ENCODE data around the gene MARCKS.

The MARCKS gene

DNA sequence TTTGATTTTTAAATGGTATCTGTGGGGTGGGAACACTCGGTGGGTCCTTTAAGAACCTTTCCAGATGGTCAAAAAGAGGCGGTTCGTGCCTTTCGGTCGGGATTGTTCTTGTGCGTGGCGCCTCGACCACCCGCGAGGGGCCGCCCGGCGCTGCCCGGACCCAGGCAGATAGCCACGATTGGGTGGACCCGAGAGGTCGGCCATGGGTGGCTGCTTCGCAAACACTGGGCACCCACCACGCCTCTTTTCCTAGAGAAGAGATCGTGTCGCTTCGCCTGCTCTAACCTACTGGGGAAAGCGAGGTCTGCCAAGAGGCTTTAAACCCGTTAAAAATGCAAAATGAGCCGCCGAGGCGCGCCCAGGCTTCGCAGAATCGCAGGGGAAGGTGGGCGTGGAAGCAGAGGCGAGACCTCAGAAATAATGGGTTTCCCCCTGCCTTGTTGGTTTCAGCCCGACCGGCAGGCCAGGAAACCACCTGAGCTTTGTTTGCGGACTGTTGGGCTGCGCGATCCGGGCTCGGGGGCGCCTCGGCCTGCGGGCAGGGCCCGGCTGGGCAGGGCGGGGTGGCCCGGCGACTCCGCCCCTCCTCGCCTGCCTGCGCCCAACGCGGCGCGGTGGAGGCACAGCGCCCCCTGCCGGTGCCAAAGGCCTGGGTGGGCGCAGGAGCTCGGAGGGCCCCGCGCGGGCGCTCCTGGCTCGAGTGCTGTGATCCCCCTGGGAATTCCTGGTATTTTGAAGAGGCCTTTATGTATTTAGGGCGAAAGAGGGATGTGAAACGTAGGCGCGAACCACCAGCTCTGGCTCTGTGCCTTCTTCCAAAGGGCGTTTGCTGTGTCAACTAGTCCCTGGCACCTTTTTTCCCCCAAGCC lies 1.6 kb downstream of the MARCKS start:
- H3K27ac ChIP-seq (ENCODE audit: extremely low read depth, low read depth, low read length) = peak overlapping the region; percentile 99
- H3K4me3 ChIP-seq (ENCODE audit: low read depth, low read length) = peak overlapping the region; percentile 76
- ChIA-PET POLR2A (interaction anchor here (0.6 to 2.9 kb wide), 28 partner anchors 12 to 1296 kb away, joined by 3 to 19 read pairs (median 4); no protein-coding TSS in a partner anchor), CTCF (interaction anchor here (0.5 to 3.6 kb wide), 66 partner anchors 8 to 1881 kb away, joined by 3 to 29 read pairs (median 3); no protein-coding TSS in a partner anchor)
- peaks cover 0 to 20% of the 10 kb centered on the region in 2 experiments for H3K36me3 ChIP-seq (ENCODE audit: control insufficient read depth in 2 of 2, insufficient read depth in 1 of 2, low read length in 2 of 2)
- H3K9me3 ChIP-seq (ENCODE audit: control insufficient read depth, insufficient read depth, low read depth, low read length) = no peaks in the 10 kb centered on the region
- H3K4me1 ChIP-seq (ENCODE audit: control insufficient read depth, insufficient read depth, low read length) = no peaks in the 10 kb centered on the region
- TF ChIP-seq, protein P1, sequence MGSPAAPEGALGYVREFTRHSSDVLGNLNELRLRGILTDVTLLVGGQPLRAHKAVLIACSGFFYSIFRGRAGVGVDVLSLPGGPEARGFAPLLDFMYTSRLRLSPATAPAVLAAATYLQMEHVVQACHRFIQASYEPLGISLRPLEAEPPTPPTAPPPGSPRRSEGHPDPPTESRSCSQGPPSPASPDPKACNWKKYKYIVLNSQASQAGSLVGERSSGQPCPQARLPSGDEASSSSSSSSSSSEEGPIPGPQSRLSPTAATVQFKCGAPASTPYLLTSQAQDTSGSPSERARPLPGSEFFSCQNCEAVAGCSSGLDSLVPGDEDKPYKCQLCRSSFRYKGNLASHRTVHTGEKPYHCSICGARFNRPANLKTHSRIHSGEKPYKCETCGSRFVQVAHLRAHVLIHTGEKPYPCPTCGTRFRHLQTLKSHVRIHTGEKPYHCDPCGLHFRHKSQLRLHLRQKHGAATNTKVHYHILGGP (tag by site-specific recombination; IDR thresholded peaks at IDR 0.05) = peak; percentile 20; the same call in 1 of the 2 replicates
- no peak for TF ChIP-seq ZNF514 (tag by site-specific recombination; IDR thresholded peaks at IDR 0.05)
- peak; percentile 74 for TF ChIP-seq KLF16 (tag by site-specific recombination; IDR thresholded peaks at IDR 0.05)
- 0 out of 2 replicates have a peak, but pooled peaks have one; percentile 52 for TF ChIP-seq ZNF184 (tag by site-specific recombination; IDR thresholded peaks at IDR 0.05)
- peak; percentile 48; the same call in 1 of the 2 replicates for TF ChIP-seq FEZF1 (tag by site-specific recombination; IDR thresholded peaks at IDR 0.05)
- peak; percentile 93 for TF ChIP-seq ZSCAN30 (tag by site-specific recombination; IDR thresholded peaks at IDR 0.05)
- no peak for TF ChIP-seq ZNF174 (tag by site-specific recombination; IDR thresholded peaks at IDR 0.05)
- peak; percentile 31; the same call in 1 of the 2 replicates for TF ChIP-seq ZNF629 (tag by site-specific recombination; IDR thresholded peaks at IDR 0.05)
- 0 out of 2 replicates have a peak, but pooled peaks have one; percentile 32 for TF ChIP-seq ZNF37A (tag by site-specific recombination; IDR thresholded peaks at IDR 0.05)
- peak; percentile 94 for TF ChIP-seq KLF9 (tag by site-specific recombination; IDR thresholded peaks at IDR 0.05; ENCODE audit: low read depth)
- TF ChIP-seq, protein P2, sequence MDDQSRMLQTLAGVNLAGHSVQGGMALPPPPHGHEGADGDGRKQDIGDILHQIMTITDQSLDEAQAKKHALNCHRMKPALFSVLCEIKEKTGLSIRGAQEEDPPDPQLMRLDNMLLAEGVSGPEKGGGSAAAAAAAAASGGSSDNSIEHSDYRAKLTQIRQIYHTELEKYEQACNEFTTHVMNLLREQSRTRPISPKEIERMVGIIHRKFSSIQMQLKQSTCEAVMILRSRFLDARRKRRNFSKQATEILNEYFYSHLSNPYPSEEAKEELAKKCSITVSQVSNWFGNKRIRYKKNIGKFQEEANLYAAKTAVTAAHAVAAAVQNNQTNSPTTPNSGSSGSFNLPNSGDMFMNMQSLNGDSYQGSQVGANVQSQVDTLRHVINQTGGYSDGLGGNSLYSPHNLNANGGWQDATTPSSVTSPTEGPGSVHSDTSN (CRISPR knock-in tag; IDR thresholded peaks at IDR 0.05) = no peak
- no peak for TF ChIP-seq BCL11A (tag by site-specific recombination; IDR thresholded peaks at IDR 0.05; ENCODE audit: low read depth)
- TF ChIP-seq ZNF654 (tag by site-specific recombination; IDR thresholded peaks at IDR 0.05; ENCODE audit: low read depth) = peak; percentile 58
- no peak for TF ChIP-seq ZNF223 (tag by site-specific recombination; IDR thresholded peaks at IDR 0.05)
- TF ChIP-seq ZNF324 (tag by site-specific recombination; IDR thresholded peaks at IDR 0.05) = peak; percentile 27; the same call in 1 of the 2 replicates
- TF ChIP-seq ZNF292 (tag by site-specific recombination; IDR thresholded peaks at IDR 0.05; ENCODE audit: borderline replicate concordance, low read depth) = no peak
- TF ChIP-seq KLF8 (tag by site-specific recombination; IDR thresholded peaks at IDR 0.05) = peak; percentile 92
- TF ChIP-seq, protein P3, sequence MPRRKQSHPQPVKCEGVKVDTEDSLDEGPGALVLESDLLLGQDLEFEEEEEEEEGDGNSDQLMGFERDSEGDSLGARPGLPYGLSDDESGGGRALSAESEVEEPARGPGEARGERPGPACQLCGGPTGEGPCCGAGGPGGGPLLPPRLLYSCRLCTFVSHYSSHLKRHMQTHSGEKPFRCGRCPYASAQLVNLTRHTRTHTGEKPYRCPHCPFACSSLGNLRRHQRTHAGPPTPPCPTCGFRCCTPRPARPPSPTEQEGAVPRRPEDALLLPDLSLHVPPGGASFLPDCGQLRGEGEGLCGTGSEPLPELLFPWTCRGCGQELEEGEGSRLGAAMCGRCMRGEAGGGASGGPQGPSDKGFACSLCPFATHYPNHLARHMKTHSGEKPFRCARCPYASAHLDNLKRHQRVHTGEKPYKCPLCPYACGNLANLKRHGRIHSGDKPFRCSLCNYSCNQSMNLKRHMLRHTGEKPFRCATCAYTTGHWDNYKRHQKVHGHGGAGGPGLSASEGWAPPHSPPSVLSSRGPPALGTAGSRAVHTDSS (tag by site-specific recombination; IDR thresholded peaks at IDR 0.05) = 0 out of 2 replicates have a peak, but pooled peaks have one; percentile 27
- peak; percentile 91 for TF ChIP-seq KLF7 (tag by site-specific recombination; IDR thresholded peaks at IDR 0.05; ENCODE audit: borderline replicate concordance)
- TF ChIP-seq, protein P4, sequence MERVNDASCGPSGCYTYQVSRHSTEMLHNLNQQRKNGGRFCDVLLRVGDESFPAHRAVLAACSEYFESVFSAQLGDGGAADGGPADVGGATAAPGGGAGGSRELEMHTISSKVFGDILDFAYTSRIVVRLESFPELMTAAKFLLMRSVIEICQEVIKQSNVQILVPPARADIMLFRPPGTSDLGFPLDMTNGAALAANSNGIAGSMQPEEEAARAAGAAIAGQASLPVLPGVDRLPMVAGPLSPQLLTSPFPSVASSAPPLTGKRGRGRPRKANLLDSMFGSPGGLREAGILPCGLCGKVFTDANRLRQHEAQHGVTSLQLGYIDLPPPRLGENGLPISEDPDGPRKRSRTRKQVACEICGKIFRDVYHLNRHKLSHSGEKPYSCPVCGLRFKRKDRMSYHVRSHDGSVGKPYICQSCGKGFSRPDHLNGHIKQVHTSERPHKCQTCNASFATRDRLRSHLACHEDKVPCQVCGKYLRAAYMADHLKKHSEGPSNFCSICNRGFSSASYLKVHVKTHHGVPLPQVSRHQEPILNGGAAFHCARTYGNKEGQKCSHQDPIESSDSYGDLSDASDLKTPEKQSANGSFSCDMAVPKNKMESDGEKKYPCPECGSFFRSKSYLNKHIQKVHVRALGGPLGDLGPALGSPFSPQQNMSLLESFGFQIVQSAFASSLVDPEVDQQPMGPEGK (tag by site-specific recombination; IDR thresholded peaks at IDR 0.05) = 0 out of 2 replicates have a peak, but pooled peaks have one; percentile 77
- peak; percentile 73 for TF ChIP-seq ZNF366 (tag by site-specific recombination; conservative IDR thresholded peaks at IDR 0.05)
- TF ChIP-seq, protein P5, sequence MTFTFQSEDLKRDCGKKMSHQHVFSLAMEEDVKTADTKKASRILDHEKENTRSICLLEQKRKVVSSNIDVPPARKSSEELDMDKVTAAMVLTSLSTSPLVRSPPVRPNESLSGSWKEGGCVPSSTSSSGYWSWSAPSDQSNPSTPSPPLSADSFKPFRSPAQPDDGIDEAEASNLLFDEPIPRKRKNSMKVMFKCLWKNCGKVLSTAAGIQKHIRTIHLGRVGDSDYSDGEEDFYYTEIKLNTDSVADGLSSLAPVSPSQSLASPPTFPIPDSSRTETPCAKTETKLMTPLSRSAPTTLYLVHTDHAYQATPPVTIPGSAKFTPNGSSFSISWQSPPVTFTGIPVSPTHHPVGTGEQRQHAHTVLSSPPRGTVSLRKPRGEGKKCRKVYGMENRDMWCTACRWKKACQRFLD (tag by site-specific recombination; IDR thresholded peaks at IDR 0.05) = no peak
- peak; percentile 99 for TF ChIP-seq ZBTB8A (tag by site-specific recombination; IDR thresholded peaks at IDR 0.05)
- 0 out of 2 replicates have a peak, but pooled peaks have one; percentile 43 for TF ChIP-seq ZNF10 (tag by site-specific recombination; IDR thresholded peaks at IDR 0.05)
- peak; percentile 27; the same call in 1 of the 2 replicates for TF ChIP-seq ZNF610 (tag by site-specific recombination; IDR thresholded peaks at IDR 0.05; ENCODE audit: borderline replicate concordance)
- TF ChIP-seq ZNF596 (tag by site-specific recombination; IDR thresholded peaks at IDR 0.05) = peak; percentile 28
- TF ChIP-seq ZNF843 (tag by site-specific recombination; IDR thresholded peaks at IDR 0.05) = 0 out of 2 replicates have a peak, but pooled peaks have one; percentile 10
- TF ChIP-seq ZNF121 (tag by site-specific recombination; IDR thresholded peaks at IDR 0.05) = no peak; the same call in 1 of the 2 replicates
- peak; percentile 10 for TF ChIP-seq ZNF600 (tag by site-specific recombination; IDR thresholded peaks at IDR 0.05)
- TF ChIP-seq ZEB2 (tag by site-specific recombination; IDR thresholded peaks at IDR 0.05) = peak; percentile 86; the same call in 1 of the 2 replicates
- no peak for TF ChIP-seq ZNF132 (tag by site-specific recombination; IDR thresholded peaks at IDR 0.05; ENCODE audit: borderline replicate concordance)
